Gastrocnemius medialis (tissue), 4 donors: ENCODE results near the gene MTHFD2L. TPM values are rescaled to one million over a fixed set of nuclear protein-coding genes. Genes with fewer than 3 reads are reported as not detected.

Experiments
- ATAC-seq, 2 donors: fragments of 150-250 bp; one replicate each; pipeline ENCODE4 v1.9.1; 2016
- DNase-seq, 2 donors: peaks; one replicate each; pipeline ENCODE4 v3.0.0-alpha.2; 2019
- H3K27ac ChIP-seq, 4 donors: fragments of 200-600 bp; sonication (generic); 1 replicate in 1 of 4; 2 replicates in 3 of 4; pipeline ENCODE4 v1.5.1; 2016 to 2018; ENCODE audit warnings: mild to moderate bottlenecking in 2 of 4, moderate library complexity in 1 of 4
- H3K27me3 ChIP-seq, 3 donors: fragments of 200-600 bp; sonication (generic) in 2 of 3; 1 replicate in 1 of 3; 2 replicates in 2 of 3; pipeline versions ENCODE4 v1.5.1 to v1.6.0; 2016 to 2019; ENCODE audit warnings: mild to moderate bottlenecking in 1 of 3, moderate library complexity in 1 of 3
- H3K36me3 ChIP-seq, 2 donors: fragments of 200-600 bp; sonication (generic) in 1 of 2; one replicate each; pipeline ENCODE4 v1.5.1; 2017 to 2018
- H3K4me1 ChIP-seq, 2 donors: fragments of 200-600 bp; sonication (generic) in 1 of 2; one replicate each; pipeline ENCODE4 v1.5.1; 2016 to 2017; ENCODE audit warnings: mild to moderate bottlenecking in 2 of 2
- H3K4me3 ChIP-seq, 4 donors: fragments of 200-600 bp; sonication (generic) in 3 of 4; 1 replicate in 1 of 4; 2 replicates in 3 of 4; pipeline ENCODE4 v1.5.1; 2016 to 2019; ENCODE audit warnings: mild to moderate bottlenecking in 2 of 4
- H3K9me3 ChIP-seq, 3 donors: fragments of 200-600 bp; sonication (generic) in 2 of 3; 1 replicate in 1 of 3; 2 replicates in 2 of 3; pipeline ENCODE4 v1.5.1; 2016 to 2019
- CTCF ChIP-seq, 5 experiments: fragments of 450-650 bp in 3 of 5; fragments of 200-600 bp in 2 of 5; sonication (generic) in 2 of 5; IDR thresholded peaks in 4 of 5; conservative IDR thresholded peaks in 1 of 5; 1 replicate in 4 of 5; 2 replicates in 1 of 5; pipeline ENCODE4 v1.5.1; 2016 to 2019; ENCODE audit warnings: antibody characterized with exemption in 5 of 5, mild to moderate bottlenecking in 3 of 5, moderate library complexity in 3 of 5
- POLR2A ChIP-seq, 2 donors: fragments of 450-650 bp; IDR thresholded peaks; one replicate each; pipeline ENCODE4 v1.6.1; 2017; ENCODE audit warnings: antibody characterized with exemption in 2 of 2, mild to moderate bottlenecking in 2 of 2, moderate library complexity in 2 of 2
- in situ Hi-C, 4 donors: fragments of 200-750 bp; cut with MboI; loops; one replicate each; pipeline versions ENCODE4 v1.15.0 to v1.8.0; 2017; ENCODE audit warnings: low sequenced_read_pairs in 4 of 4
- intact Hi-C: fragments of 100-400 bp; cut with DNase I; formaldehyde crosslinking; loops from one replicate; pipeline ENCODE4 v1.15.1; 2023; ENCODE audit warnings: low total_unique reads
- total RNA-seq, 4 donors: library from RNA; depleted of rRNA; stranded (reverse); fragments of >200 nt; gene quantifications; one replicate each; pipeline versions ENCODE4 v1.1.0 to v1.2.3, GENCODE V29; 2016

MTHFD2L gene
- total RNA-seq, 4 donors from 2014 or later = 7.0 to 11.0 (median 7.8) TPM

GRCh38 chr4:74319470-74319869, 161.6 kb downstream of the MTHFD2L start:
- Histone ChIP-seq H3K9me3 (no peaks in the 10 kb centered on the region), H3K27ac (no peak overlapping the region), H3K36me3 (no peaks in the 10 kb centered on the region), H3K4me3 (no peak overlapping the region), H3K27me3 (no peaks in the 10 kb centered on the region), H3K4me1 (no peaks in the 10 kb centered on the region)
- no peak for TF ChIP-seq CTCF (IDR thresholded peaks at IDR 0.05 in 4 of 5, conservative IDR thresholded peaks at IDR 0.05 in 1 of 5)
- TF ChIP-seq POLR2A (IDR thresholded peaks at IDR 0.05) = no peak
- intact Hi-C loops (no loop called here), in situ Hi-C loops (loop anchor here in 1 of 4 donors (25.0 kb wide), 1 partner anchor 132 kb away; no protein-coding TSS in a partner anchor)
- ATAC-seq (no peak), DNase-seq (no peak)

- in situ Hi-C loops = loop anchor here in 1 of 4 donors (25.0 kb wide), 1 partner anchor 133 kb away; no protein-coding TSS in a partner anchor
Measured at GRCh38 chr4:74320559-74321118, 162.7 kb downstream of the MTHFD2L start.

GRCh38 chr4:74322301-74322700, 164.4 kb downstream of the MTHFD2L start:
- TF ChIP-seq POLR2A (IDR thresholded peaks at IDR 0.05) (no peak), CTCF (IDR thresholded peaks at IDR 0.05 in 4 of 5, conservative IDR thresholded peaks at IDR 0.05 in 1 of 5) (no peak)
- Histone ChIP-seq H3K27ac (no peak overlapping the region), H3K4me1 (no peaks in the 10 kb centered on the region), H3K4me3 (no peak overlapping the region), H3K27me3 (no peaks in the 10 kb centered on the region), H3K36me3 (no peaks in the 10 kb centered on the region), H3K9me3 (no peaks in the 10 kb centered on the region)
- intact Hi-C loops = no loop called here
- in situ Hi-C loops = loop anchor here in 1 of 4 donors (25.0 kb wide), 1 partner anchor 135 kb away; no protein-coding TSS in a partner anchor
- ATAC-seq (no peak), DNase-seq (no peak)

More at GRCh38 chr4:74320559-74321118, 162.7 kb downstream of the MTHFD2L start:
- H3K27me3 ChIP-seq = no peaks in the 10 kb centered on the region
- no peak for ATAC-seq
- H3K9me3 ChIP-seq = no peaks in the 10 kb centered on the region
- intact Hi-C loops = no loop called here
- H3K4me1 ChIP-seq = no peaks in the 10 kb centered on the region
- no peak overlapping the region for H3K27ac ChIP-seq
- H3K4me3 ChIP-seq = no peak overlapping the region
- TF ChIP-seq POLR2A (IDR thresholded peaks at IDR 0.05) (no peak), CTCF (IDR thresholded peaks at IDR 0.05 in 4 of 5, conservative IDR thresholded peaks at IDR 0.05 in 1 of 5) (no peak)
- no peak for DNase-seq
- no peaks in the 10 kb centered on the region for H3K36me3 ChIP-seq

GRCh38 chr4:74323663-74324062, 165.7 kb downstream of the MTHFD2L start:
- ATAC-seq = no peak
- in situ Hi-C loops = loop anchor here in 1 of 4 donors (25.0 kb wide), 1 partner anchor 136 kb away; no protein-coding TSS in a partner anchor
- no peaks in the 10 kb centered on the region for H3K27me3 ChIP-seq
- no peaks in the 10 kb centered on the region for H3K9me3 ChIP-seq
- no peak for TF ChIP-seq CTCF (IDR thresholded peaks at IDR 0.05 in 4 of 5, conservative IDR thresholded peaks at IDR 0.05 in 1 of 5)
- no peak for TF ChIP-seq POLR2A (IDR thresholded peaks at IDR 0.05)
- intact Hi-C loops = no loop called here
- H3K4me1 ChIP-seq = no peaks in the 10 kb centered on the region
- H3K27ac ChIP-seq = no peak overlapping the region
- no peak overlapping the region for H3K4me3 ChIP-seq
- H3K36me3 ChIP-seq = no peaks in the 10 kb centered on the region
- DNase-seq = no peak
